ENCODE results near the gene MAN1C1. TPM values are rescaled to one million over a fixed set of nuclear protein-coding genes. Genes with fewer than 3 reads are reported as not detected.

MAN1C1 gene
- polyA plus RNA-seq, 1 of the 3 experiments (the other 2 are of a cell fraction) = 0.20 TPM

DNA sequence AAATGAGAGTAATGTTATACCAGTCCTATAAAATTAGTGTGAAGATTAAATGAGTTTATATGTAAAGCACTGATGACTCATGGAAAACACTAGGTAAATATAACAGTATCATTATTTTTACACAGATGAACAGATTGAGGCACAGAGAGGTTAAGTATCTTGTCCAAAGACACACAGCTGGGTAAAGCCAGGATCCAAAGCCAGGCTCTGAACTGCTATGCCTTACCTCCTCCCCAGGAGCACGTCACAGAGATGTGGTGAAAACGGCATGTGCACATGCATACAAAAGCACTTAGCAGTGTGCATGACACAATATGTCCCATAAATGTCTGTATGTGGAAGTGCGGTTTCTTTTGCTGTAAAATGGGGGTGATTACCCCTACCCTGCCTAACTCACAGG, 56.9 kb downstream of the MAN1C1 start:
- Histone ChIP-seq H3K4me3 (ENCODE audit: low read depth in 2 of 2, low read length in 1 of 2) (no peak overlapping the region), H2AFZ (ENCODE audit: low read depth) (no peak overlapping the region), H3K27ac (ENCODE audit: low read depth in 2 of 2, low read length in 1 of 2) (no peak overlapping the region), H3K27me3 (ENCODE audit: insufficient read depth) (peaks cover 11% of the 10 kb centered on the region; the same call in 1 of the 2 replicates), H3K4me1 (ENCODE audit: control insufficient read depth in 1 of 2, insufficient read depth in 2 of 2, low read depth in 1 of 2, low read length in 1 of 2) (no peaks in the 10 kb centered on the region; a peak in 1 of 4 replicates), H3K9me2 (no peaks in the 10 kb centered on the region), H3K79me2 (ENCODE audit: insufficient read depth) (no peaks in the 10 kb centered on the region), H3K9ac (no peak overlapping the region), H3K9me3 (no peaks in the 10 kb centered on the region), H3K4me2 (no peak overlapping the region), H4K20me1 (ENCODE audit: insufficient read depth) (no peaks in the 10 kb centered on the region), H3F3A (replicated peaks; ENCODE audit: insufficient read depth) (no peaks in the 10 kb centered on the region), H3K36me3 (replicated peaks in 1 of 2; ENCODE audit: control insufficient read depth in 1 of 2, insufficient read depth in 2 of 2, low read length in 1 of 2) (no peaks in the 10 kb centered on the region)
- ChIA-PET CTCF (interaction anchor here (1.1 kb wide), 1 partner anchor 15 kb away, joined by 3 read pairs; no protein-coding TSS in a partner anchor), POLR2A (no interaction called here)
- no peak for TF ChIP-seq EP300 (IDR thresholded peaks at IDR 0.05; ENCODE audit: borderline replicate concordance in 1 of 2, low read depth in 1 of 2, low read length in 1 of 2)
- TF ChIP-seq GABPA (IDR thresholded peaks at IDR 0.05; ENCODE audit: low read depth) = no peak
- TF ChIP-seq RXRA (IDR thresholded peaks at IDR 0.05; ENCODE audit: borderline replicate concordance, low read depth) = no peak
- TF ChIP-seq CHD2 (IDR thresholded peaks at IDR 0.05; ENCODE audit: low read length, partially characterized antibody) = no peak
- TF ChIP-seq JUND (IDR thresholded peaks at IDR 0.05) = no peak
- TF ChIP-seq, protein P1, sequence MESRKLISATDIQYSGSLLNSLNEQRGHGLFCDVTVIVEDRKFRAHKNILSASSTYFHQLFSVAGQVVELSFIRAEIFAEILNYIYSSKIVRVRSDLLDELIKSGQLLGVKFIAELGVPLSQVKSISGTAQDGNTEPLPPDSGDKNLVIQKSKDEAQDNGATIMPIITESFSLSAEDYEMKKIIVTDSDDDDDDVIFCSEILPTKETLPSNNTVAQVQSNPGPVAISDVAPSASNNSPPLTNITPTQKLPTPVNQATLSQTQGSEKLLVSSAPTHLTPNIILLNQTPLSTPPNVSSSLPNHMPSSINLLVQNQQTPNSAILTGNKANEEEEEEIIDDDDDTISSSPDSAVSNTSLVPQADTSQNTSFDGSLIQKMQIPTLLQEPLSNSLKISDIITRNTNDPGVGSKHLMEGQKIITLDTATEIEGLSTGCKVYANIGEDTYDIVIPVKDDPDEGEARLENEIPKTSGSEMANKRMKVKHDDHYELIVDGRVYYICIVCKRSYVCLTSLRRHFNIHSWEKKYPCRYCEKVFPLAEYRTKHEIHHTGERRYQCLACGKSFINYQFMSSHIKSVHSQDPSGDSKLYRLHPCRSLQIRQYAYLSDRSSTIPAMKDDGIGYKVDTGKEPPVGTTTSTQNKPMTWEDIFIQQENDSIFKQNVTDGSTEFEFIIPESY (IDR thresholded peaks at IDR 0.05; ENCODE audit: borderline replicate concordance, low read depth) = no peak
- no peak for TF ChIP-seq MEF2A (IDR thresholded peaks at IDR 0.05; ENCODE audit: borderline replicate concordance, low read depth)
- TF ChIP-seq FOSL2 (IDR thresholded peaks at IDR 0.05; ENCODE audit: borderline replicate concordance, low read depth) = no peak
- TF ChIP-seq TCF12 (IDR thresholded peaks at IDR 0.05) = no peak
- TF ChIP-seq SIN3A (IDR thresholded peaks at IDR 0.05; ENCODE audit: borderline replicate concordance, low read depth, low read length) = no peak
- TF ChIP-seq RFX5 (IDR thresholded peaks at IDR 0.05; ENCODE audit: low read length) = no peak
- TF ChIP-seq, protein P2, sequence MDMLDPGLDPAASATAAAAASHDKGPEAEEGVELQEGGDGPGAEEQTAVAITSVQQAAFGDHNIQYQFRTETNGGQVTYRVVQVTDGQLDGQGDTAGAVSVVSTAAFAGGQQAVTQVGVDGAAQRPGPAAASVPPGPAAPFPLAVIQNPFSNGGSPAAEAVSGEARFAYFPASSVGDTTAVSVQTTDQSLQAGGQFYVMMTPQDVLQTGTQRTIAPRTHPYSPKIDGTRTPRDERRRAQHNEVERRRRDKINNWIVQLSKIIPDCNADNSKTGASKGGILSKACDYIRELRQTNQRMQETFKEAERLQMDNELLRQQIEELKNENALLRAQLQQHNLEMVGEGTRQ (IDR thresholded peaks at IDR 0.05; ENCODE audit: borderline replicate concordance, low read depth, low read length) = no peak
- TF ChIP-seq TEAD4 (IDR thresholded peaks at IDR 0.05; ENCODE audit: borderline replicate concordance, insufficient read depth) = no peak
- TF ChIP-seq, protein P3, sequence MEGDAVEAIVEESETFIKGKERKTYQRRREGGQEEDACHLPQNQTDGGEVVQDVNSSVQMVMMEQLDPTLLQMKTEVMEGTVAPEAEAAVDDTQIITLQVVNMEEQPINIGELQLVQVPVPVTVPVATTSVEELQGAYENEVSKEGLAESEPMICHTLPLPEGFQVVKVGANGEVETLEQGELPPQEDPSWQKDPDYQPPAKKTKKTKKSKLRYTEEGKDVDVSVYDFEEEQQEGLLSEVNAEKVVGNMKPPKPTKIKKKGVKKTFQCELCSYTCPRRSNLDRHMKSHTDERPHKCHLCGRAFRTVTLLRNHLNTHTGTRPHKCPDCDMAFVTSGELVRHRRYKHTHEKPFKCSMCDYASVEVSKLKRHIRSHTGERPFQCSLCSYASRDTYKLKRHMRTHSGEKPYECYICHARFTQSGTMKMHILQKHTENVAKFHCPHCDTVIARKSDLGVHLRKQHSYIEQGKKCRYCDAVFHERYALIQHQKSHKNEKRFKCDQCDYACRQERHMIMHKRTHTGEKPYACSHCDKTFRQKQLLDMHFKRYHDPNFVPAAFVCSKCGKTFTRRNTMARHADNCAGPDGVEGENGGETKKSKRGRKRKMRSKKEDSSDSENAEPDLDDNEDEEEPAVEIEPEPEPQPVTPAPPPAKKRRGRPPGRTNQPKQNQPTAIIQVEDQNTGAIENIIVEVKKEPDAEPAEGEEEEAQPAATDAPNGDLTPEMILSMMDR (IDR thresholded peaks at IDR 0.05) = no peak
- TF ChIP-seq, protein P4, sequence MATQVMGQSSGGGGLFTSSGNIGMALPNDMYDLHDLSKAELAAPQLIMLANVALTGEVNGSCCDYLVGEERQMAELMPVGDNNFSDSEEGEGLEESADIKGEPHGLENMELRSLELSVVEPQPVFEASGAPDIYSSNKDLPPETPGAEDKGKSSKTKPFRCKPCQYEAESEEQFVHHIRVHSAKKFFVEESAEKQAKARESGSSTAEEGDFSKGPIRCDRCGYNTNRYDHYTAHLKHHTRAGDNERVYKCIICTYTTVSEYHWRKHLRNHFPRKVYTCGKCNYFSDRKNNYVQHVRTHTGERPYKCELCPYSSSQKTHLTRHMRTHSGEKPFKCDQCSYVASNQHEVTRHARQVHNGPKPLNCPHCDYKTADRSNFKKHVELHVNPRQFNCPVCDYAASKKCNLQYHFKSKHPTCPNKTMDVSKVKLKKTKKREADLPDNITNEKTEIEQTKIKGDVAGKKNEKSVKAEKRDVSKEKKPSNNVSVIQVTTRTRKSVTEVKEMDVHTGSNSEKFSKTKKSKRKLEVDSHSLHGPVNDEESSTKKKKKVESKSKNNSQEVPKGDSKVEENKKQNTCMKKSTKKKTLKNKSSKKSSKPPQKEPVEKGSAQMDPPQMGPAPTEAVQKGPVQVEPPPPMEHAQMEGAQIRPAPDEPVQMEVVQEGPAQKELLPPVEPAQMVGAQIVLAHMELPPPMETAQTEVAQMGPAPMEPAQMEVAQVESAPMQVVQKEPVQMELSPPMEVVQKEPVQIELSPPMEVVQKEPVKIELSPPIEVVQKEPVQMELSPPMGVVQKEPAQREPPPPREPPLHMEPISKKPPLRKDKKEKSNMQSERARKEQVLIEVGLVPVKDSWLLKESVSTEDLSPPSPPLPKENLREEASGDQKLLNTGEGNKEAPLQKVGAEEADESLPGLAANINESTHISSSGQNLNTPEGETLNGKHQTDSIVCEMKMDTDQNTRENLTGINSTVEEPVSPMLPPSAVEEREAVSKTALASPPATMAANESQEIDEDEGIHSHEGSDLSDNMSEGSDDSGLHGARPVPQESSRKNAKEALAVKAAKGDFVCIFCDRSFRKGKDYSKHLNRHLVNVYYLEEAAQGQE (IDR thresholded peaks at IDR 0.05; ENCODE audit: low read depth, low read length) = no peak
- TF ChIP-seq RCOR1 (IDR thresholded peaks at IDR 0.05; ENCODE audit: low read length) = no peak
- TF ChIP-seq, protein P5, sequence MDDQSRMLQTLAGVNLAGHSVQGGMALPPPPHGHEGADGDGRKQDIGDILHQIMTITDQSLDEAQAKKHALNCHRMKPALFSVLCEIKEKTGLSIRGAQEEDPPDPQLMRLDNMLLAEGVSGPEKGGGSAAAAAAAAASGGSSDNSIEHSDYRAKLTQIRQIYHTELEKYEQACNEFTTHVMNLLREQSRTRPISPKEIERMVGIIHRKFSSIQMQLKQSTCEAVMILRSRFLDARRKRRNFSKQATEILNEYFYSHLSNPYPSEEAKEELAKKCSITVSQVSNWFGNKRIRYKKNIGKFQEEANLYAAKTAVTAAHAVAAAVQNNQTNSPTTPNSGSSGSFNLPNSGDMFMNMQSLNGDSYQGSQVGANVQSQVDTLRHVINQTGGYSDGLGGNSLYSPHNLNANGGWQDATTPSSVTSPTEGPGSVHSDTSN (IDR thresholded peaks at IDR 0.05) = no peak
- 52% methylated on average over 3 of the region's 3 CpGs for WGBS (ENCODE audit: low lambda C conversion rate)
- DNase-seq = no peak
